GM21526 (cell line): ENCODE measurements around the gene ST3GAL4.
"Not testable (repeated sequence)": the region's sequence is repeated elsewhere in the genome, so short reads cannot be mapped to it uniquely, and the experiment has no call there.

ENCODE experiments used
- ATAC-seq: cut with Tn5 transposase; IDR thresholded peaks from one replicate; pipeline ENCODE4 v1.9.1; 2021; ENCODE audit warnings: moderate library complexity; ENCODE audit not compliant: unreplicated experiment, low FRiP score

ST3GAL4 gene

DNA sequence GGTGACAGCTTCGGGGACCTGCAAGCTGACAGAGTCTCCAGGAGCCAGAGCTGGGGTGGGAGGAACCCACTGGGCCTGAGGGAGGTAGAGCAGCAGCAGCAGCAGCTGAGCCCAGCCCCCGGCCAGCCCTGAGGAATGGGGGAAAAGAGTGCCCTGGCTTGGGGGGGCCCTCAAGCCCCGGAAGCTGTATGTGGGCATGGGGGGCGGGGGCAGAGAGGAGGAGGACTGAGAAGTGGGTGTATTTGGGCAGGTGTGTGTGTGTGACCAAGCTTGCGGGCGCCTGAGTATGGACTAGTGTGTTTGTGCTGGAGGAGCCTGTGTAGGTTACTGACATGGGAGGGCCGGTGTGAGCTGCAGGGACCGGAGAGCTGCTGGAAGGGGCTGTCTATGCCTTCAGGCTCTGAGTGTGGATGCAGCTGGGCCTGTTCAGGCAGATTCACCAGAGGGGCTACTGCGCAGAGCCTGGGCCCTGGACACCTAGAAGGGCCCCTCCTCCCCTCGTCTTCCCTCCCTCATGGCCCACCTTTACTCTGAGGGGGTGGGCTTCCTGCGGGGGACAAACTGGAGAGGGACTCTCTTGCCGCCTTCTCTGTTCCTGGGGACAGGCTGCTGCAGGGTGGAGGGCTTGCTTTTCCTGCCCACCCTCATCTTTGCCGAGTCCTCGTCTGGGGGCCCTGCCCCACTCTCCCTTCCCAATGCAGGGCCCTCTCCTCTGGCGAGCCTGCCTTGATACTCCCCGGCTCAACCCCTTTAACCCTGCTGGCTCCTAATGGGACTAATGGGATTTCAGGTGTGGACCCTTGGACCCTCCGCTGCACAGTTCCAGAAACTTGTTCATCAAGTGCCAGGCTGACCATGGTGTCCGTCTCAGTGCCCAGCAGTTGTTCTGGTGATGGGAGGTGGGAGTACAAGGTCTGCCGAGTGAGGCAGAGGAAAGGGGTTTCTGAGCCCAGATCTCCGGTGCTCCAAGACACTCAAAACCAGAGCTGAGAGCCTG lies 28.2 kb downstream of the ST3GAL4 start:
- no peak for ATAC-seq

DNA sequence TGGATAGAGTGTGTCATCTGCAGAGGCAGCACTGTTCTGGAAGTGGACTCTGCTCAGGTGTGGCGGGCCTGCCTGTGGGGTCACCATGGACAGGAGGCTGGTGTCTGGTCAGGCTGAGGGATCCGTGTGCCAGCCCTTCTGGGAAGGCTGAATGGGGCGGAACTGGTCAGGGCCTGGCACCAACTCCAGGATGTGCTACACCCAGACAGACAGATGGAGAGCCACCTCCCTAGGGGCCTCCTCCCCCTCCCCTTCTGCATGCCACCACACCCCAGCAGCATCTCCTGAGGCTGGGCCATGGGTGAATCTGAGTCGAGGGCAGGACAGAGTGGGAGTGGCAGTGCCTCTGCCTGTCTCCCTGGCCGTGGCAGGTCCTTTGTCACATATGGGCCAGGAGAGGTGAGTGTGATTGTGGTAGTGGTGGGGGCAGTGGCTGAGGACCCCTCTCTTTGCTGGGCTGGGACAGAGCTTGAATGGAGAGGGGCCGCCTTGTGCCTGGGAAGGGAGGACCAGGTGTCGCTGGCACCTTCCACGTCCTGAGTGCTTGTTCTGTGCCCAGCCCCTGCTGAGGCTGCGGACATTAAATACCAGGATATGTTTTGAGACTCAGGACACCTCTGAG lies 29.1 kb downstream of the ST3GAL4 start:
- ATAC-seq: no peak

- no peak for ATAC-seq
Measured at GRCh38 chr11:126385991-126386728, 30.7 kb downstream of the ST3GAL4 start.

GRCh38 chr11:126386729-126387071 lies 31.2 kb downstream of the ST3GAL4 start:
- ATAC-seq: not testable (repeated sequence)

- ATAC-seq: no peak
Measured at GRCh38 chr11:126387857-126388256, 32.4 kb downstream of the ST3GAL4 start.

DNA sequence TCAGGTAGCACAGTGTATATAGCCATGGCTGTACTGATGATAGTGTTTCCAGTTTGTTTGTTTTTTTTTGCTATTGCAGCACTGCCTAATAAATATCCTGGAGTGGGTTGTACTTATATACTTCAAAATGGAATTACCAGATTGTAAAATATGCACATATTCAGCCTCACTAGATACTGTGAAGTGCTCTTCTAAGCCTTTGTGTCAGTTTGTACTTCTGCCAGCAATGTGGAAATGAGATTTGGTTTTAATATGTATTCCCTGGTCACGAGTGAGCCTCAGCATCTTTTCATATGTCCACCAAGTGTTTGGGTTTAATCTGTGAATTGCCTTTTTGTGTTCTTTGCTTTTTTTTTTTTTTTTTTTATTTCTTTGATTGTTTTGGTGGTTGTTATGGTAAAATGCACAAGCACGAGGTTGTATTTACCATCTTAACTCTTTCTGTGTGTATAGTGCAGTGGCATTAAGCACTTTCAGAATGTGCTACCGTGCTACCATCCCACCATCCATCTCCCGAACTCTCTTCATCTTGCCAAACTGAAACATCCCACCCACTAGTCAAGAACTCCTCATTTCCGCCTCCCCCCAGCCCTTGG lies 34.9 kb downstream of the ST3GAL4 start:
- no peak for ATAC-seq

DNA sequence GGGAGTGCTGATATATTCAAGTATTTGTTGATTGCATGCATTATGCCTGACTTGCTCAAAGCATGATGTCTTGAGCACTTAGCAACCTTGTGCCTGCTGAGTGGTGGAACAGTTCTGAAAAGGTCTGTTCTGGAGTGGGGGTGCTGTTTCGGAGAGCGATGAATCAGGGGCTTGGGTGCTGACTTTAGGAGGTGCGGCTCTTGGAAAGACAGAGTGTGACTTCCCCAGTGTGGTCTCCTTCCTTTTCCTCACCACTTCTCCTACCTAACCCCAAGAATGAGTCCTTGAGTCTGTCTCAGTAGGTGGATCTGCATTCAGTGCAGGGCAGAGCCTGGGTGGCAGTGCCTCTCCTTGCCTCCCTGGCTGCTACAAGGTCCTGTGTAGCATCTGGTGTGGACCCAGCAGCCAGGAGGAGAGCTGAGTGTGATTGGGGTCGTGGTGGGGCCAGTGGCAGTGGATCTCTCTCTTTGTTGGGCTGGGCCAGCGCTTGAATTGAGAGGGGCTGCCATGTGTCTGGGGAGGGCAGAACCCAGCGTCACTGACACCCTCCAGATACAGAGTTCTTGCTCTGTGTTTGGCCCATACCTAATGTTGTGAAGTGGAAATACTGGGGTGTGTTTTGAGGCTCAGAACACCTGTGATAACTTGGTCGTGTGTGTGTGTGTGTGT lies 35.9 kb downstream of the ST3GAL4 start:
- ATAC-seq: no peak

DNA sequence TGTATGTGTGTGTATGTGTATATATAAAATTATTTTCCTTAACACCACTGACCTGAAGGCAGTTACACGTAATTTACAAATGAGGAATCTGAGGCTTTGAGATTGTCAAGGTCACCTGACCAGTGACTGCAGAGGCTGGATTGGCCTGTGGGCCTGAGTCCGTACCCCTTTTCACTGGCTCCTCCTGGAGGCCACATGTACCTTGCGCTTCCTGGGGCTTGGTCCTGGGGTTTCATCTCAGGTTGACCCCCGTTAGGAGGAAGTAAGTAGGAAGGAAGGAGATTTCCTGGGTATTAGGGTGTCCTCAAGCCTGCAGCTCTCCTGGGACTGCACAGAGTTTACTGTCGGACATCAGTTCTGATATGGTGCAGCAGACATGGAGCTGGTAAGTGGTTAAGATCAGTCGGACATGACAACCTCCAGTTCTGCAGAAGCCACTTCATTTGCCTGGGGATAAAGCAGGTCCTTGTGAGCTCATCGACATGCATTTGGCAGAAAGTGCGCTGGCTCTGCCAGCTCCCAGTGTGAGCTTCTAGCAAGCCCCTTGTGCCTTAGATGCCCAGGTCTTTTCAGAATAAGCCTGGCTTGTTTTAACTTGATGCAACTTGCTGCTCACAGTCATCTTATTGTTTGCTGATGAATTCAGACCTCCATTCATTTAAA lies 36.6 kb downstream of the ST3GAL4 start:
- peak; percentile 52 for ATAC-seq

GRCh38 chr11:126392633-126393013 lies 37.1 kb downstream of the ST3GAL4 start:
- no peak for ATAC-seq

GRCh38 chr11:126393143-126393542 lies 37.7 kb downstream of the ST3GAL4 start:
- no peak for ATAC-seq

DNA sequence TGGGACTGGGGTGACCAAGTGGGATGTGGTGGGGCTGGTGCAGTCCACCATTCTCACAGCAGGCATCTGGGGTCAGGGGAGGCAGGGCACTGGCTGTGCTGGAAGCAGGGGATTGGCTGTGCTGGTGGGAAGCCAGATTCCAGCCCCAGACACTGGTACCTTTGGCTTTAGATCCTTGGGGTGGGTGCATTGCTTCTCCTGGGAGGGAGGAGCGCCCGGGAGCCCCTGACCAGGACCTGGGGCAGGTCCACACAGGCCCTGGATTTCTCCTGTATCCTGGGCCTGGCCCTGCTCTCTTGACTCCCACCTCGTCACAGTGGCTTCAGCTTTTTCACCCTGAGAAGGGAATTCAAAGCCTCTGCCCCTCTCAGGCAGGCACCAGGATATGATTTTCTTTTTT lies 38.5 kb downstream of the ST3GAL4 start:
- ATAC-seq: no peak

- ATAC-seq: not testable (repeated sequence)
Measured at GRCh38 chr11:126394634-126395072, 39.2 kb downstream of the ST3GAL4 start.

DNA sequence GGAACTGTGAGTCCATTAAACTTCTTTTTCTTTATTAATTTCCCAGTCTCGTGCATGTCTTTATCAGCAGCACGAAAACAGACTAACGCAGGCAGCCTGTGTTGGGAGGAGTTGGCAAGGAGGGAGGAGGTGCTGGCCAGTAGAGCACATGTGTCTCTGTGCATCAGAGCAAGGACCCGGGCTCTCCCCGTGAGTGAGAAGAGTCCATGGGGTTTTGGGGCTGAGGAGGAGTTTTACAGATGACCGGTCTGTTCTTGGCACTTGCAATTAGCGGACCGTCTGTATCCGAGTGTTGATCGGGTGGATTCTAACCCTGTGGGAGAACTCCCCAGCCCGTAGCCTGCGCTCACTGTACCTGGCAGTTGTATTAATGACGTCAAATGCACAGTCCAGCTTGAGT lies 40.3 kb downstream of the ST3GAL4 start:
- not testable (repeated sequence) for ATAC-seq

DNA sequence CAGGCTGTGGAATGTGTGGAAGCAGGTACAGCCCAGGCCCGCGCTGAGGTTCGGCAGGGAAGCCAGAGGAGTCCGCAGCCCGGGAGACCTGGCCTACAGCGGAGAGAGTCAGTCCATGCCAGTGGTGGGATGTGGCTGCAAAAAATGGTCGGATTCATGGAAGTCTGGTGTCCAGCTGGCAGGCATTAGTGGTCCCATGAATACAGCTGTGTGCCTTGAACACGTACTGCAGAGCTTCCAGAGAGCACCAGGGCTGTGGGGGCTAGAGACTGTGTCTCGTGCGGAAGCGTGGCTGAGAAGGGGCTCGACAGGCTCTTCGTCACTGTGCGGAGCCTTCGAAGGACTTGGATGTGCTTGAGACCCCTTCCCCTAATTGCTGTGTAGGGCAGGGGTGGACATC lies 40.8 kb downstream of the ST3GAL4 start:
- not testable (repeated sequence) for ATAC-seq

DNA sequence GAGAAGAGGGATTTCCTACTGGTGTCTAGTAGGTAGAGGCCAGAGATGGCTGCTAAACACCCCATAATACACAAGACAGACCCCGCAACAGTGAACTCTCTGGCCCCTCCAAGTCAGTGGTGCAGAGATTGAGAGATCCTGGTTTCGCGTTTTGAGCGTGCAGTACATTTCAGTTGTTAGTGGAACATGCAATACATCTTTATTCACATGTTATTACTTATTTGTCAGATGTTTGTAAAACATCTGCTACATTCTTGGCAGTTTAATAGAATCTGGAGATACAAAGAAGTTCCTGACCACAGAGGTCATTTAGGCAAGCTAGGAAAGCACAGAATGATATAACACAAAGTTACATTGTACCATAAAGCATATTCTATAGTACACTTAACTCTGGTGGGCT lies 41.5 kb downstream of the ST3GAL4 start:
- ATAC-seq: no peak

DNA sequence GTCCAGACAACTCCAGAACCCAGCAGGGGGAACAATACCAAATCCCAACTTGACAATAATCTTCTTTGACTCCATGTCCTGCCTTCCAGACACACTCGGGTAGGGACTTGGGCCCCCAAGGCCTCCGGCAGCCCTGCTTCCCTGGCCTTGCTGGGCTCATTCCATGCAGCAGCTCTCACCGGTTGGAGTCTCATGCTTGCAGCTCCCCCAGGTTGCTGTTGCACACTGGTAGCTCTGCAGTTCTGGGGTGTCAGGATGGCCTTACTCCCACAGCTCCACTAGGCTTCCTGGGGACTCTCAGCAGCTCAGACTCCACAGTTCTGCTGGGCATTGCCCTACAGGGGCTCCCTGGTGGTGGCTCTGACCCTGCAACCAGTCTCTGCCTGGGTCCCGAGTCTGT lies 42.8 kb downstream of the ST3GAL4 start:
- no peak for ATAC-seq

DNA sequence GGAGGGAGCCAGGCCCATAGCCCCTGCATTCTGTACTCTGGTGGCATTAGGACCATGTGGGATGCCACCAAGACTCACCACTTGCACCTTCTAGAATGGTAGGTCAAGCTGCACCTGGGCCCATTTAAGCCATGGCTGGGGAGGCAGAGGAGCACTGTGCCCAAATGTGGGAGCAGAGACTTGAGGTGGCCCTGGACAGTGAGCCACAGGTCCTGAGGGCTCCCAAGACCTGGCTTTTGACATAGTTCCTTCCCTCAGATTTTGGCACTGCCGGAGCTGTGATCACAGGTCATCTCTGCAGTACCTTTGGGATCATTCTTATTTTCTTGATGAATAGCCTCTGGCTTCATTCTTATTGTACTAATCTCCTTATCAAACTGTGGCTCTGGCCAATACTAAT lies 43.2 kb downstream of the ST3GAL4 start:
- ATAC-seq: no peak

- no peak for ATAC-seq
Measured at GRCh38 chr11:126400019-126400418, 44.5 kb downstream of the ST3GAL4 start.

- no peak for ATAC-seq
Measured at GRCh38 chr11:126400479-126400878, 45.0 kb downstream of the ST3GAL4 start.
